Tibial artery (tissue), 4 donors: Measurements from ENCODE around the gene PIP4P1.

Experiments used
- DNase-seq, 2 donors: peaks; one replicate each; pipeline ENCODE4 v3.0.0-alpha.2; 2019
- H3K27ac ChIP-seq, 2 donors: fragments of 200-600 bp; sonication (generic) in 1 of 2; 1 replicate in 1 of 2; 2 replicates in 1 of 2; pipeline ENCODE4 v1.5.1; 2018 to 2019; ENCODE audit warnings: mild to moderate bottlenecking in 1 of 2
- H3K27me3 ChIP-seq, 2 donors: fragments of 200-600 bp; sonication (generic) in 1 of 2; one replicate each; pipeline versions ENCODE4 v1.5.1 to v1.6.0; 2016 to 2019
- H3K36me3 ChIP-seq, 3 donors: fragments of 200-600 bp; sonication (generic) in 2 of 3; one replicate each; pipeline ENCODE4 v1.5.1; 2016 to 2019; ENCODE audit warnings: mild to moderate bottlenecking in 2 of 3
- H3K4me1 ChIP-seq, 4 donors: fragments of 200-600 bp; sonication (generic) in 2 of 4; 1 replicate in 3 of 4; 2 replicates in 1 of 4; pipeline ENCODE4 v1.5.1; 2016 to 2019
- H3K4me3 ChIP-seq, 2 donors: fragments of 200-600 bp; sonication (generic) in 1 of 2; 1 replicate in 1 of 2; 2 replicates in 1 of 2; pipeline ENCODE4 v1.5.1; 2018 to 2019; ENCODE audit warnings: mild to moderate bottlenecking in 2 of 2
- H3K9me3 ChIP-seq, 3 donors: fragments of 200-600 bp; sonication (generic) in 1 of 3; one replicate each; pipeline ENCODE4 v1.5.1; 2016 to 2019
- CTCF ChIP-seq, 2 experiments: fragments of 200-600 bp in 1 of 2; fragments of 450-650 bp in 1 of 2; IDR thresholded peaks; one replicate each; pipeline ENCODE4 v1.5.1; 2017 to 2019; ENCODE audit warnings: antibody characterized with exemption in 2 of 2, mild to moderate bottlenecking in 1 of 2, moderate library complexity in 1 of 2
- intact Hi-C: fragments of 100-400 bp; cut with DNase I; formaldehyde crosslinking; loops from one replicate; pipeline ENCODE4 v1.15.0; 2023; ENCODE audit warnings: low total_unique reads

Gene PIP4P1

GRCh38 chr14:20472536-20473169 lies 11.4 kb upstream of the PIP4P1 start:
- no peak overlapping the region for H3K4me3 ChIP-seq
- H3K9me3 ChIP-seq: no peaks in the 10 kb centered on the region
- H3K4me1 ChIP-seq: peaks cover 0 to 18% (median 10%) of the 10 kb centered on the region in 4 donors
- no peaks in the 10 kb centered on the region for H3K27me3 ChIP-seq
- peaks cover 10 to 40% (median 39%) of the 10 kb centered on the region in 3 donors for H3K36me3 ChIP-seq
- intact Hi-C loops: no loop called here
- TF ChIP-seq CTCF (IDR thresholded peaks at IDR 0.05): no peak
- H3K27ac ChIP-seq: no peak overlapping the region
- no peak for DNase-seq

GRCh38 chr14:20470603-20470901 lies 9.3 kb upstream of the PIP4P1 start:
- TF ChIP-seq CTCF (IDR thresholded peaks at IDR 0.05): no peak
- H3K27me3 ChIP-seq: no peaks in the 10 kb centered on the region
- no peaks in the 10 kb centered on the region for H3K9me3 ChIP-seq
- peaks cover 0 to 18% (median 10%) of the 10 kb centered on the region in 4 donors for H3K4me1 ChIP-seq
- peaks cover 4 to 25% (median 25%) of the 10 kb centered on the region in 3 donors for H3K36me3 ChIP-seq
- intact Hi-C loops: no loop called here
- DNase-seq: no peak
- H3K27ac ChIP-seq: peak overlapping the region; percentile 79 to 89
- H3K4me3 ChIP-seq: peak overlapping the region; percentile 56 to 79

GRCh38 chr14:20469890-20470602 lies 8.8 kb upstream of the PIP4P1 start:
- no peaks in the 10 kb centered on the region for H3K27me3 ChIP-seq
- DNase-seq: peak; percentile 53 to 75
- no peak for TF ChIP-seq CTCF (IDR thresholded peaks at IDR 0.05)
- H3K27ac ChIP-seq: peak overlapping the region; percentile 79 to 89
- intact Hi-C loops: loop anchor here (5.0 kb wide), 1 partner anchor 212 kb away; the partner anchor contains the start of gene RNASE4
- H3K9me3 ChIP-seq: no peaks in the 10 kb centered on the region
- peaks cover 0 to 18% (median 10%) of the 10 kb centered on the region in 4 donors for H3K4me1 ChIP-seq
- peaks cover 0 to 20% (median 20%) of the 10 kb centered on the region in 3 donors for H3K36me3 ChIP-seq
- peak overlapping the region; percentile 56 to 79 for H3K4me3 ChIP-seq

GRCh38 chr14:20469242-20469889 lies 8.1 kb upstream of the PIP4P1 start, which contains the start of gene PNP:
Gene PNP, plus strand, starts transcription at chr14:20469406. Its CDS starts 119 bp downstream, at chr14:20469525.
- peaks cover 0 to 13% (median 13%) of the 10 kb centered on the region in 3 donors for H3K36me3 ChIP-seq
- H3K27ac ChIP-seq: peak within 1 kb of the TSS; percentile 79 to 89
- peaks cover 0 to 18% (median 10%) of the 10 kb centered on the region in 4 donors for H3K4me1 ChIP-seq
- DNase-seq: peak; percentile 88 to 93
- H3K4me3 ChIP-seq: peak within 1 kb of the TSS; percentile 56 to 79
- H3K9me3 ChIP-seq: no peaks in the 10 kb centered on the region
- intact Hi-C loops: loop anchor here (5.0 kb wide), 1 partner anchor 213 kb away; the partner anchor contains the start of gene RNASE4
- TF ChIP-seq CTCF (IDR thresholded peaks at IDR 0.05): no peak
- no peaks in the 10 kb centered on the region for H3K27me3 ChIP-seq

GRCh38 chr14:20468764-20469241 lies 7.6 kb upstream of the PIP4P1 start:
- no peak for TF ChIP-seq CTCF (IDR thresholded peaks at IDR 0.05)
- intact Hi-C loops: loop anchor here (5.0 kb wide), 1 partner anchor 213 kb away; the partner anchor contains the start of gene RNASE4
- Histone ChIP-seq H3K27me3 (no peaks in the 10 kb centered on the region), H3K4me1 (peaks cover 0 to 18% (median 10%) of the 10 kb centered on the region in 4 donors), H3K4me3 (peak overlapping the region; percentile 56 to 79), H3K27ac (peak overlapping the region; percentile 79 to 89), H3K36me3 (peaks cover 0 to 10% (median 7%) of the 10 kb centered on the region in 3 donors), H3K9me3 (no peaks in the 10 kb centered on the region)
- DNase-seq: no peak
